IgD-negative memory B cell (primary cell): ENCODE data around the gene CEP112. TPM values are rescaled to one million over a fixed set of nuclear protein-coding genes. Genes with fewer than 3 reads are reported as not detected.

Experiments used
- H3K27ac Mint-ChIP-seq, 3 donors: one replicate each; pipeline ENCODE4 v1.8.0; 2020 to 2022; ENCODE audit warnings: mild to moderate bottlenecking in 3 of 3, mixed read lengths in 3 of 3, moderate library complexity in 1 of 3
- H3K27me3 Mint-ChIP-seq: one replicate; pipeline ENCODE4 v1.8.0; 2021; ENCODE audit warnings: mixed read lengths
- H3K36me3 Mint-ChIP-seq: one replicate; pipeline ENCODE4 v1.8.0; 2020; ENCODE audit warnings: mild to moderate bottlenecking, mixed read lengths
- H3K4me1 Mint-ChIP-seq, 3 donors: one replicate each; pipeline ENCODE4 v1.8.0; 2020 to 2022; ENCODE audit warnings: mixed read lengths in 3 of 3, mild to moderate bottlenecking in 1 of 3
- H3K4me3 Mint-ChIP-seq, 4 donors: one replicate each; pipeline ENCODE4 v1.8.0; 2020 to 2022; ENCODE audit warnings: mild to moderate bottlenecking in 4 of 4, mixed read lengths in 4 of 4, moderate library complexity in 3 of 4
- H3K9me3 Mint-ChIP-seq, 3 donors: one replicate each; pipeline ENCODE4 v1.8.0; 2020 to 2021; ENCODE audit warnings: mixed read lengths in 3 of 3, mild to moderate bottlenecking in 1 of 3
- polyA plus RNA-seq: library from polyadenylated mRNA; unstranded; fragments of 300-500 nt; fragmentation: Illumina TruSeq; gene quantifications from one replicate; pipeline ENCODE4 v1.2.3, GENCODE V29; 2021

The CEP112 gene
- polyA plus RNA-seq, 1 donor from 2014 or later: not detected

GRCh38 chr17:65679165-65679845, 512.6 kb downstream of the CEP112 start:
- no peaks in the 10 kb centered on the region for H3K27me3 Mint-ChIP-seq
- no peak overlapping the region for H3K27ac Mint-ChIP-seq
- H3K36me3 Mint-ChIP-seq: no peaks in the 10 kb centered on the region
- H3K4me3 Mint-ChIP-seq: no peak overlapping the region
- H3K4me1 Mint-ChIP-seq: no peaks in the 10 kb centered on the region
- H3K9me3 Mint-ChIP-seq: peaks cover 0 to 5% (median 1%) of the 10 kb centered on the region in 3 donors

DNA sequence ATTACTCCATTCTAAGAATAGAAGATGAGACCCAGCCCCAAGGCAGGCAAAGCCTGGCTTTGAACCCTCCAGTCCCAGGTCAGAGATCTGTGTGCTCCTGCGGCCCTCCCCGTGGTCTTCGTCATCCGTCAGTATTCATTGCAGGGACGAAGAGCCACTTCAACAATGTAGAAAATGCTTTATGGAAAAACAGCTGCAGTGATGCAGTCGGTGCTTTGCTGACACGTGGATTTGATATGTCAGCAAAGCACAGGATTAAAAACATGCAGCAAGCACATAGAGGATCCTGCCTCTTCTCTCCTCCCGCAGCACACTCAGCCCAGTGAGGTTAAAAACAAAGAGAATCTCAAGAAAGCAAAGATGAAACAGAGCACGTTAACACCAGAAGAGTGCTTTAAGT, 513.4 kb downstream of the CEP112 start:
- H3K9me3 Mint-ChIP-seq: peaks cover 0 to 8% (median 1%) of the 10 kb centered on the region in 3 donors
- H3K27me3 Mint-ChIP-seq: no peaks in the 10 kb centered on the region
- H3K4me3 Mint-ChIP-seq: no peak overlapping the region
- H3K4me1 Mint-ChIP-seq: no peaks in the 10 kb centered on the region
- H3K36me3 Mint-ChIP-seq: no peaks in the 10 kb centered on the region
- no peak overlapping the region for H3K27ac Mint-ChIP-seq

DNA sequence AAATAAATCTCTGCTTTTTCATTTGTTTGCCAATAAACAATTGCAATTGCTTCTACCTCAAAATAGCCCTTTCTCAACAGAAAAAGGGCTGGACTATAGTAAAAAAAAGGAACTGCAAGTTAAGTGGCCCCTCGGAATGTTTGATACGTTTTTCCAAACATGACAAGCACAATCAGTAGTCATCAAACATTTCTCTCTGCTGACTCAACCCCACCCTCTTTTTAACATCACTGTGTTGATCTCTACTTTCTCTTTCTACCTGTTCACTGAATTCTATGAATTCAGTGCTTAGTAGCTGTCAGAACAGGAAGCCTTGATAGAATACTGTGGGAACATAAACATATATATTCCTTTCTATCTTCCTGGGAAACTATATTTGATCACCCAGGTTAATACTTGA, 514.0 kb downstream of the CEP112 start:
- no peaks in the 10 kb centered on the region for H3K4me1 Mint-ChIP-seq

DNA sequence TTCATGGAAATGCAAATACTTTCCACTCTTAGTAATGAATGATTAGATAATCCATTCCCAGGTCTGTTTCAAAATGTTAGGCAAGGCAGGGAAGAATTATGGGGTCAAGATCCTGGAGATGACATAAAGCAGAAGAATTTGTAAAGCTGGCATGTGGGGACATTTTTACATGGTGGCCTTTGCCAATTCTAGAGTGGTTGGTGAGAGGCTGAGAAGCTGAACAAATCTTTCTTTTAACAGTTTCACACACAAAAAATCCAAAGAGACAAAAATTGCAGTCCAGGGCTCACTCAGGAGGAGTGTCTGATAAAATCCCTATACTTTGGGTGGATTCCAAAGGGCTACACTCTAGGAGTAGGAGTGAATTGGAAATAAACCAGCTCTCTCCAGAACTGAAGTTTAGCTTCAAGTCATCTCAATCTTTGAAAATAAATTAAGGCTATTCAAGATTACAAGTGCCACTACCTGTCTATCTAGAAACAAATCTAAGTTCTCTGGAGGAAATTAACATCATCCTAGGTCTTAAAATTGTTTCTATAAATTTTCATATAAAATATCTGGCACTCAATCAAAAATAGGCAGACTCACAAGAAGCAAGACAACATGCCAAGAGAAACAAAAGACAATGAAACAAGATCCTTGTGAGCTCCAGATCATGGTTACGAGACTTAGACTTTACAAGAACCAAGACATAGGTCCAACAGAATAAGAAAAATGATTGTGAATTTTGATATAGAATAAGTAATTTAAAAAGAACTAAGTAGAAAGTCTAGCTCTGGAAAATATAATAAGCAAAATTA, 517.5 kb downstream of the CEP112 start:
- H3K4me1 Mint-ChIP-seq: no peaks in the 10 kb centered on the region
- no peak overlapping the region for H3K27ac Mint-ChIP-seq
- H3K9me3 Mint-ChIP-seq: peaks cover 0 to 8% (median 0%) of the 10 kb centered on the region in 3 donors
- peaks cover 2% of the 10 kb centered on the region for H3K27me3 Mint-ChIP-seq
- no peaks in the 10 kb centered on the region for H3K36me3 Mint-ChIP-seq
- H3K4me3 Mint-ChIP-seq: no peak overlapping the region

More for the DNA sequence above, 514.0 kb downstream of the CEP112 start:
- Mint-ChIP-seq H3K36me3 (no peaks in the 10 kb centered on the region), H3K4me3 (no peak overlapping the region), H3K27me3 (no peaks in the 10 kb centered on the region), H3K27ac (no peak overlapping the region), H3K9me3 (peaks cover 0 to 8% (median 1%) of the 10 kb centered on the region in 3 donors)

- peaks cover 2% of the 10 kb centered on the region for H3K27me3 Mint-ChIP-seq
- no peak overlapping the region for H3K4me3 Mint-ChIP-seq
- no peaks in the 10 kb centered on the region for H3K4me1 Mint-ChIP-seq
- no peaks in the 10 kb centered on the region for H3K36me3 Mint-ChIP-seq
- peaks cover 0 to 8% (median 0%) of the 10 kb centered on the region in 3 donors for H3K9me3 Mint-ChIP-seq
- no peak overlapping the region for H3K27ac Mint-ChIP-seq
These were observed 521.1 kb downstream of the CEP112 start for GRCh38 chr17:65670667-65671371.

DNA sequence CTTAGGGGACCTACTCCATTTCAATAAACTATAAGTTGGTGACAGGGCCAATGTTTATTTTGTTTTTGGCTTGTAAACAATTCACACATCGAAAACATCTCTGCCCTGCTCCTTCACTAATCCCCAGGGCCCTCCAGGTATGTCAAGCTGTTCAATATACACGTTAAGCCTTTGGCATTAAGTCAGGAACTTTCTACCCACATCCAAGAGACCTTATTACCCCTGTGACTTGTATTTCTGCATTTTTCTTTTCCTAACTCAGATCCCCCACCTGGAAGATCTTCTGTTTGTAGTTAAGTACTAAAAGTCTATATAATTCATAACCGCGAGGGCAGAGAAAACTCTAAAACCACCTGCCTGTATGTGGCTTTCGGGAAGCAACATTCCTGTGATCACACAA, 523.7 kb downstream of the CEP112 start:
- Mint-ChIP-seq H3K36me3 (no peaks in the 10 kb centered on the region), H3K27me3 (peaks cover 3% of the 10 kb centered on the region), H3K27ac (no peak overlapping the region), H3K4me1 (no peaks in the 10 kb centered on the region), H3K4me3 (no peak overlapping the region), H3K9me3 (no peaks in the 10 kb centered on the region)

DNA sequence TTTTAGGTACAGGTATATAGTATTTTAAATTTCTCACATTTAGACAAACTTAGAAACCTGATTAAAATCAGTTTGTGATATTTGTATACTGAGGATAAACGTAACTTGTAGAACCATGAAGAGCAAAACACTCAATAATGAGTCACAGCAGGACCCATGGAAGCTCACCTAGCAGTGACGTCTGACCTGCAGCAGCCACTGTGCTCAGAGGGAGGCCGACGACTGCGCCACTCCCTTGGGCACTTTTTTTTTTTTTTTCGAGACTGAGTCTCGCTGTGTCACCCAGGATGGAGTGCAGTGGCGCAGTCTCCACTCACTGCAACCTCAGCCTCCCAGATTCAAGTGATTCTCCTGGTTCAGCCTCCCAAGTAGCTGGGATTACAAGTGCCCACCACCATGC, 524.3 kb downstream of the CEP112 start:
- Mint-ChIP-seq H3K4me3 (no peak overlapping the region), H3K4me1 (no peaks in the 10 kb centered on the region), H3K36me3 (no peaks in the 10 kb centered on the region), H3K27me3 (peaks cover 3% of the 10 kb centered on the region), H3K27ac (no peak overlapping the region), H3K9me3 (no peaks in the 10 kb centered on the region)

GRCh38 chr17:65666876-65667321, 525.0 kb downstream of the CEP112 start:
- Mint-ChIP-seq H3K27me3 (peaks cover 3% of the 10 kb centered on the region), H3K36me3 (no peaks in the 10 kb centered on the region), H3K4me3 (no peak overlapping the region), H3K9me3 (no peaks in the 10 kb centered on the region), H3K27ac (no peak overlapping the region), H3K4me1 (no peaks in the 10 kb centered on the region)

DNA sequence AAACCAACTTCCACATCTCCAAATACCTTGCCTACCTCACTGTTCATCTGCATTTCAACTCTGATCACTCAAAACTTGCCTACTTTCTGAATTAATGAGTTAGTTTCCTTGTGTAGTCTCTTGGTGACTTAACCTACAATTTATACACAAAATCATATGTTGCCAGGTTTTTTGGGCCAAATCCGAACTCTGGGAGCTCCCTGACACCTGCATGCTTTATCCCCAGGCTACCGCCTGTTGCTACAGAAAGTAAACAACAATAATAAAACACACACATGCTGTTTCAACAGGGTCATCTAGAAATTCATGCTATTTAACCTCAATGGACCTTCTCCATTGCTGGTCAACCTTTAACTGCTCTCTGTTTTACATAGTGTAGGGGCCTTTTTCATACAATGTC, 526.0 kb downstream of the CEP112 start:
- Mint-ChIP-seq H3K27me3 (peaks cover 3% of the 10 kb centered on the region), H3K36me3 (no peaks in the 10 kb centered on the region), H3K9me3 (peaks cover 0 to under 1% (median 0%) of the 10 kb centered on the region in 3 donors), H3K4me3 (no peak overlapping the region), H3K4me1 (no peaks in the 10 kb centered on the region), H3K27ac (no peak overlapping the region)

GRCh38 chr17:65664696-65665095, 527.2 kb downstream of the CEP112 start:
- no peak overlapping the region for H3K4me3 Mint-ChIP-seq
- no peak overlapping the region for H3K27ac Mint-ChIP-seq
- peaks cover 2% of the 10 kb centered on the region for H3K27me3 Mint-ChIP-seq
- no peaks in the 10 kb centered on the region for H3K36me3 Mint-ChIP-seq
- H3K9me3 Mint-ChIP-seq: peaks cover 0 to 5% (median 0%) of the 10 kb centered on the region in 3 donors
- H3K4me1 Mint-ChIP-seq: no peaks in the 10 kb centered on the region

- H3K4me1 Mint-ChIP-seq: no peaks in the 10 kb centered on the region
- peaks cover 2% of the 10 kb centered on the region for H3K27me3 Mint-ChIP-seq
- no peak overlapping the region for H3K27ac Mint-ChIP-seq
- no peak overlapping the region for H3K4me3 Mint-ChIP-seq
- peaks cover 0 to 5% (median 0%) of the 10 kb centered on the region in 3 donors for H3K9me3 Mint-ChIP-seq
- no peaks in the 10 kb centered on the region for H3K36me3 Mint-ChIP-seq
These were observed 527.7 kb downstream of the CEP112 start for GRCh38 chr17:65664266-65664665.

DNA sequence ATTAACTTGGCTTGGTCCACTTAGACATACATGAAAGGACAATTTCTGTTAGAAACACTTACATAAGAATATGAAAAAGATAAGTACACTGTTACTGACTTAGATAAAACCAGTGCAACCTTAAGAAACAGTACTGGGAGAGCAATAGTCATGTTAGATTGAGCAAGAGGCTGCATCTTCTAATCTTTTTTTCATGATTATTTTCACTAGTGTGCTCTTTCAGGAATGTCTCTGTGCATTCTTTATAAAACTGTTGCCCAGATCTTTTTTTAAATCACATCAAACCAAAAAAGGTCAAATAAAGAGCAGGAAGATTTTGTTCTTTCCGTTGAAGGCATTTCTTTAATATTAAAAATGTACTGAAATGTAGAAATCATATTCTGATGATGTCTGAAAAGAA, 529.7 kb downstream of the CEP112 start:
- no peaks in the 10 kb centered on the region for H3K36me3 Mint-ChIP-seq
- H3K4me1 Mint-ChIP-seq: no peaks in the 10 kb centered on the region
- no peak overlapping the region for H3K27ac Mint-ChIP-seq
- peaks cover 0 to 5% (median 0%) of the 10 kb centered on the region in 3 donors for H3K9me3 Mint-ChIP-seq
- no peak overlapping the region for H3K4me3 Mint-ChIP-seq
- peaks cover 2% of the 10 kb centered on the region for H3K27me3 Mint-ChIP-seq

GRCh38 chr17:65660947-65661346, 531.0 kb downstream of the CEP112 start:
- Mint-ChIP-seq H3K9me3 (peaks cover 0 to 5% (median 0%) of the 10 kb centered on the region in 3 donors), H3K27ac (peak overlapping the region in 1 of 3 donors; percentile 15), H3K36me3 (no peaks in the 10 kb centered on the region), H3K27me3 (peaks cover 2% of the 10 kb centered on the region), H3K4me3 (no peak overlapping the region), H3K4me1 (no peaks in the 10 kb centered on the region)

GRCh38 chr17:65660078-65660477, 531.9 kb downstream of the CEP112 start:
- Mint-ChIP-seq H3K9me3 (peaks cover 0 to 5% (median 0%) of the 10 kb centered on the region in 3 donors), H3K36me3 (no peaks in the 10 kb centered on the region), H3K4me3 (no peak overlapping the region), H3K4me1 (no peaks in the 10 kb centered on the region), H3K27ac (no peak overlapping the region), H3K27me3 (peaks cover 2% of the 10 kb centered on the region)

DNA sequence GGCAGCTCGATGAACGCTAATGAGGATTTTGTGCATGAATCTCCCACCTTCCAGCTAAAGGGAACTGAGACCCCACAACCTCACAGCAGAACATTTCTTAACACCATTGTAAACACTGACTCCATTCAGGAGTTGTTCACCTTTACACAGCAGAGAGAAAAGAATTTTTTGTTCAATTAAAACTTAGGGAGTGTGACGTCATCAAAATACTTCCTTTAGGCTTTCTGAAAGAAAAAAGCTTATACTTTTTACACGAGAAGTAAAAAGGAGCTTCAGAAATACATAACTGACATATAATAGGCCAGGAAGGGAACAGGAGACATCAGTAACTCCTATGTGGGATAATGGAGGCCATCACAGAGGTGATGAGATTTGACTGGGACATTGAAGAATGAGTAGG, 532.4 kb downstream of the CEP112 start:
- Mint-ChIP-seq H3K27ac (no peak overlapping the region), H3K4me1 (no peaks in the 10 kb centered on the region), H3K36me3 (no peaks in the 10 kb centered on the region), H3K9me3 (peaks cover 0 to 5% (median 0%) of the 10 kb centered on the region in 3 donors), H3K4me3 (no peak overlapping the region), H3K27me3 (peaks cover 2% of the 10 kb centered on the region)
